ENCODE data around the gene CDH18.

Gene CDH18

GRCh38 chr5:19546521-19546920 is 441.5 kb downstream of the CDH18 start:
- no peak for DNase-seq (ENCODE audit: low read depth, low spot score)
- no peak overlapping the region for H3K4me3 ChIP-seq (ENCODE audit: low read length)

- DNase-seq (ENCODE audit: low read depth, low spot score): no peak
- H3K4me3 ChIP-seq (ENCODE audit: low read length): no peak overlapping the region
These were observed 449.4 kb downstream of the CDH18 start for GRCh38 chr5:19538607-19539006.

GRCh38 chr5:19536387-19536786 is 451.6 kb downstream of the CDH18 start:
- H3K4me3 ChIP-seq (ENCODE audit: low read length): no peak overlapping the region
- no peak for DNase-seq (ENCODE audit: low read depth, low spot score)

- no peak for DNase-seq (ENCODE audit: low read depth, low spot score)
- no peak overlapping the region for H3K4me3 ChIP-seq (ENCODE audit: low read length)
These were observed 453.2 kb downstream of the CDH18 start for GRCh38 chr5:19534751-19535150.

GRCh38 chr5:19532936-19533335 is 455.1 kb downstream of the CDH18 start:
- no peak overlapping the region for H3K4me3 ChIP-seq (ENCODE audit: low read length)
- no peak for DNase-seq (ENCODE audit: low read depth, low spot score)

- DNase-seq (ENCODE audit: low read depth, low spot score): no peak
- no peak overlapping the region for H3K4me3 ChIP-seq (ENCODE audit: low read length)
These were observed 456.5 kb downstream of the CDH18 start for GRCh38 chr5:19531374-19531952.

GRCh38 chr5:19519448-19519847 is 468.6 kb downstream of the CDH18 start:
- DNase-seq (ENCODE audit: low read depth, low spot score): no peak
- no peak overlapping the region for H3K4me3 ChIP-seq (ENCODE audit: low read length)

- H3K4me3 ChIP-seq (ENCODE audit: low read length): no peak overlapping the region
- no peak for DNase-seq (ENCODE audit: low read depth, low spot score)
These were observed 489.1 kb downstream of the CDH18 start for GRCh38 chr5:19498852-19499251.

- DNase-seq (ENCODE audit: low read depth, low spot score): no peak
- H3K4me3 ChIP-seq (ENCODE audit: low read length): no peak overlapping the region
These were observed 490.7 kb downstream of the CDH18 start for GRCh38 chr5:19497229-19497815.

GRCh38 chr5:19496056-19496455 is 491.9 kb downstream of the CDH18 start:
- no peak overlapping the region for H3K4me3 ChIP-seq (ENCODE audit: low read length)
- DNase-seq (ENCODE audit: low read depth, low spot score): no peak

GRCh38 chr5:19492861-19493260 is 495.1 kb downstream of the CDH18 start:
- no peak for DNase-seq (ENCODE audit: low read depth, low spot score)
- H3K4me3 ChIP-seq (ENCODE audit: low read length): no peak overlapping the region

- DNase-seq (ENCODE audit: low read depth, low spot score): no peak
- no peak overlapping the region for H3K4me3 ChIP-seq (ENCODE audit: low read length)
These were observed 499.2 kb downstream of the CDH18 start for GRCh38 chr5:19488786-19489185.

- no peak for DNase-seq (ENCODE audit: low read depth, low spot score)
- H3K4me3 ChIP-seq (ENCODE audit: low read length): no peak overlapping the region
These were observed 500.5 kb downstream of the CDH18 start for GRCh38 chr5:19487480-19487879.

- no peak overlapping the region for H3K4me3 ChIP-seq (ENCODE audit: low read length)
- DNase-seq (ENCODE audit: low read depth, low spot score): no peak
These were observed 508.4 kb downstream of the CDH18 start for GRCh38 chr5:19479562-19479961.

- no peak overlapping the region for H3K4me3 ChIP-seq (ENCODE audit: low read length)
- no peak for DNase-seq (ENCODE audit: low read depth, low spot score)
These were observed 526.0 kb downstream of the CDH18 start for GRCh38 chr5:19462019-19462418.

- H3K4me3 ChIP-seq (ENCODE audit: low read length): no peak overlapping the region
- DNase-seq (ENCODE audit: low read depth, low spot score): no peak
These were observed 563.5 kb downstream of the CDH18 start for GRCh38 chr5:19424506-19424905.

All from Jurkat, Clone E6-1 (cell line).